IMR-90 (cell line): ENCODE data around the gene ARFGEF3. TPM values are rescaled to one million over a fixed set of nuclear protein-coding genes. Genes with fewer than 3 reads are reported as not detected.

Experiments
- ATAC-seq: fragments of 200-7000 bp; cut with Tn5 transposase; 2 replicates; pipeline ENCODE4 v1.9.1; 2020; ENCODE audit warnings: low read depth, mild to moderate bottlenecking, moderate library complexity
- BruUV-seq: library from RNA; stranded (reverse); fragments of 400-500 nt; replicated peaks from 2 replicates; lab custom pipeline; 2021; lab: Mats Ljungman, UMichigan
- CTCF ChIA-PET: fragments of 300-600 bp; formaldehyde crosslinking; extraction: SDS; loops from one replicate; lab custom pipeline; 2021; ENCODE audit warnings: antibody characterized with exemption; lab: Yijun Ruan, JAX
- POLR2A ChIA-PET: fragments of 300-600 bp; sonication (Branson Sonifier 250); formaldehyde crosslinking; loops from one replicate; lab custom pipeline; 2022; ENCODE audit warnings: antibody characterized with exemption; ENCODE audit not compliant: unreplicated experiment; lab: Charles Lee
- DNase-seq: peaks from one replicate; pipeline ENCODE4 v3.0.0; 2013
- H2AFZ ChIP-seq: replicated peaks from 2 replicates; pipeline ENCODE3; 2013; ENCODE audit warnings: low read length, mild to moderate bottlenecking; ENCODE audit not compliant: poor library complexity
- H2AK5ac ChIP-seq: 2 replicates; pipeline ENCODE4 v1.6.1; 2013; ENCODE audit warnings: low read depth, low read length, inconsistent platforms
- H2AK9ac ChIP-seq: replicated peaks from 2 replicates; pipeline ENCODE3; 2013; ENCODE audit warnings: mild to moderate bottlenecking, low read depth, low read length, moderate library complexity; ENCODE audit not compliant: poor library complexity
- H2BK120ac ChIP-seq: 2 replicates; pipeline ENCODE4 v1.6.1; 2013; ENCODE audit warnings: low read depth, low read length, inconsistent platforms
- H2BK15ac ChIP-seq: 3 replicates; pipeline ENCODE4 v1.6.1; 2013; ENCODE audit warnings: low read depth, low read length, inconsistent platforms
- H2BK20ac ChIP-seq: 2 replicates; pipeline ENCODE4 v1.6.1; 2013; ENCODE audit warnings: low read depth, mild to moderate bottlenecking, inconsistent platforms, low read length, moderate library complexity
- H2BK5ac ChIP-seq: 2 replicates; pipeline ENCODE4 v1.6.1; 2013; ENCODE audit warnings: mild to moderate bottlenecking, low read depth, low read length, inconsistent platforms; ENCODE audit not compliant: poor library complexity, severe bottlenecking
- H3K14ac ChIP-seq: replicated peaks from 2 replicates; pipeline ENCODE4 v1.6.1; 2013; ENCODE audit warnings: low read depth, low read length, inconsistent platforms
- H3K18ac ChIP-seq: 2 replicates; pipeline ENCODE4 v1.6.1; 2013; ENCODE audit warnings: low read depth, low read length, control low read depth
- H3K23ac ChIP-seq: 2 replicates; pipeline ENCODE4 v1.6.1; 2013; ENCODE audit warnings: low read depth, low read length, inconsistent platforms
- H3K27ac ChIP-seq: 2 replicates; pipeline ENCODE4 v1.5.1; 2013; ENCODE audit warnings: mild to moderate bottlenecking, control low read depth, low read length; ENCODE audit not compliant: insufficient read depth
- H3K27me3 ChIP-seq: 2 replicates; pipeline ENCODE4 v1.6.1; 2013; ENCODE audit warnings: low read length; ENCODE audit not compliant: control insufficient read depth, insufficient read depth
- H3K36me3 ChIP-seq: 2 replicates; pipeline ENCODE4 v1.6.1; 2013; ENCODE audit warnings: low read length, mixed read lengths; ENCODE audit not compliant: control insufficient read depth, insufficient read depth
- H3K4ac ChIP-seq: 2 replicates; pipeline ENCODE4 v1.6.1; 2013; ENCODE audit warnings: low read depth, low read length, inconsistent platforms
- H3K4me1 ChIP-seq: 2 replicates; pipeline ENCODE4 v1.6.1; 2013; ENCODE audit warnings: low read length, mixed read lengths; ENCODE audit not compliant: control insufficient read depth, insufficient read depth
- H3K4me2 ChIP-seq: 2 replicates; pipeline ENCODE4 v1.6.1; 2013; ENCODE audit warnings: low read depth, mild to moderate bottlenecking, control low read depth, low read length, moderate library complexity
- H3K4me3 ChIP-seq: 2 replicates; pipeline ENCODE4 v1.5.1; 2013; ENCODE audit warnings: low read depth, mild to moderate bottlenecking, control low read depth, low read length, moderate library complexity; ENCODE audit not compliant: insufficient read depth
- H3K56ac ChIP-seq: 2 replicates; pipeline ENCODE4 v1.6.1; 2013; ENCODE audit warnings: low read length, inconsistent platforms; ENCODE audit not compliant: insufficient read depth; ENCODE audit errors: extremely low read depth
- H3K79me1 ChIP-seq, 2 experiments: 2 replicates each; pipeline ENCODE4 v1.6.1; 2013; ENCODE audit warnings: low read length in 2 of 2, inconsistent platforms in 1 of 2, low read depth in 1 of 2
- H3K9ac ChIP-seq: 2 replicates; pipeline ENCODE4 v1.6.1; 2013; ENCODE audit warnings: low read depth, low read length, control low read depth
- H3K9me1 ChIP-seq: 2 replicates; pipeline ENCODE4 v1.6.1; 2013; ENCODE audit warnings: low read length, inconsistent platforms; ENCODE audit not compliant: insufficient read depth
- H3K9me3 ChIP-seq: 2 replicates; pipeline ENCODE4 v1.6.1; 2013; ENCODE audit warnings: low read length; ENCODE audit not compliant: control insufficient read depth, insufficient read depth
- H4K20me1 ChIP-seq: 2 replicates; pipeline ENCODE4 v1.6.1; 2013; ENCODE audit warnings: low read length, inconsistent platforms; ENCODE audit not compliant: insufficient read depth
- H4K5ac ChIP-seq: 2 replicates; pipeline ENCODE4 v1.6.1; 2013; ENCODE audit warnings: mild to moderate bottlenecking, low read depth, low read length, control low read depth
- H4K8ac ChIP-seq, 2 experiments: 2 replicates each; pipeline ENCODE4 v1.6.1; 2013; ENCODE audit warnings: low read depth in 2 of 2, low read length in 2 of 2, control low read depth in 1 of 2, inconsistent platforms in 1 of 2
- H4K91ac ChIP-seq: 2 replicates; pipeline ENCODE4 v1.6.1; 2013; ENCODE audit warnings: low read depth, low read length, inconsistent platforms; ENCODE audit not compliant: insufficient read depth
- BHLHE40 ChIP-seq: fragments of 150-350 bp; IDR thresholded peaks from 2 replicates; pipeline ENCODE4 v1.6.1; 2016; ENCODE audit warnings: mild to moderate bottlenecking, low read depth, low read length
- CEBPB ChIP-seq: IDR thresholded peaks from 2 replicates; pipeline ENCODE4 v1.6.1; 2012; ENCODE audit warnings: low read depth, low read length, improper control_type of control experiment
- CHD1 ChIP-seq: IDR thresholded peaks from 2 replicates; pipeline ENCODE4 v1.6.1; 2012; ENCODE audit warnings: low read depth, low read length, improper control_type of control experiment
- ELK1 ChIP-seq: fragments of 150-350 bp; IDR thresholded peaks from 2 replicates; pipeline ENCODE4 v1.6.1; 2016; ENCODE audit warnings: low read depth, mild to moderate bottlenecking, low read length, moderate library complexity, borderline replicate concordance
- FOS ChIP-seq: fragments of 150-350 bp; IDR thresholded peaks from 2 replicates; pipeline ENCODE4 v1.6.1; 2016; ENCODE audit warnings: low read depth, low read length
- MAFK ChIP-seq: IDR thresholded peaks from 2 replicates; pipeline ENCODE4 v1.6.1; 2012; ENCODE audit warnings: low read depth, low read length, improper control_type of control experiment
- MAZ ChIP-seq: IDR thresholded peaks from 2 replicates; pipeline ENCODE4 v1.6.1; 2012; ENCODE audit warnings: low read depth, mild to moderate bottlenecking, low read length, improper control_type of control experiment, moderate library complexity, borderline replicate concordance
- MXI1 ChIP-seq: IDR thresholded peaks from 2 replicates; pipeline ENCODE4 v1.6.1; 2012; ENCODE audit warnings: low read depth, mild to moderate bottlenecking, low read length, moderate library complexity, borderline replicate concordance
- NFE2L2 ChIP-seq: fragments of 150-350 bp; IDR thresholded peaks from 2 replicates; pipeline ENCODE4 v1.6.1; 2016; ENCODE audit warnings: low read depth, mild to moderate bottlenecking, low read length
- POLR2A ChIP-seq: IDR thresholded peaks from 2 replicates; pipeline ENCODE4 v1.6.1; 2012; ENCODE audit warnings: mild to moderate bottlenecking, low read depth, low read length
- RAD21 ChIP-seq: IDR thresholded peaks from 2 replicates; pipeline ENCODE4 v1.6.1; 2012; ENCODE audit warnings: low read length, improper control_type of control experiment
- RCOR1 ChIP-seq: IDR thresholded peaks from 2 replicates; pipeline ENCODE4 v1.6.1; 2012; ENCODE audit warnings: mild to moderate bottlenecking, low read length, improper control_type of control experiment; ENCODE audit not compliant: insufficient replicate concordance
- RFX5 ChIP-seq: IDR thresholded peaks from 2 replicates; pipeline ENCODE4 v1.8.0; 2012; ENCODE audit warnings: low read depth, mild to moderate bottlenecking, low read length, moderate library complexity
- SMC3 ChIP-seq: fragments of 150-350 bp; IDR thresholded peaks from 2 replicates; pipeline ENCODE4 v1.6.1; 2016; ENCODE audit warnings: low read depth, mild to moderate bottlenecking, antibody characterized with exemption, low read length, moderate library complexity
- WGBS, 2 experiments: methylation state at CpG; one replicate each; pipeline versions ENCODE4 v1.1.5 to v1.1.7; 2013; ENCODE audit warnings: missing lambda C conversion rate in 2 of 2; ENCODE audit not compliant: insufficient read length in 1 of 2; ENCODE audit errors: extremely low coverage in 2 of 2; 5-methylcytosine and 5-hydroxymethylcytosine counted together
- dilution Hi-C: fragments of 300-500 bp; cut with HindIII; formaldehyde crosslinking; loops from one replicate; pipeline ENCODE4 v1.14.3; 2018; ENCODE audit warnings: low sequenced_read_pairs; ENCODE audit not compliant: unreplicated experiment
- in situ Hi-C: fragments of 300-500 bp; cut with MboI; formaldehyde crosslinking; loops from 3 replicates; pipeline ENCODE4 v1.14.3; 2019; ENCODE audit warnings: low sequenced_read_pairs, inconsistent platforms, mixed read lengths
- intact Hi-C: fragments of 100-400 bp; cut with micrococcal nuclease; formaldehyde crosslinking; loops from 2 replicates; pipeline ENCODE4 v1.10.0; 2022
- polyA plus RNA-seq, 3 experiments: library from polyadenylated mRNA; depleted of rRNA; stranded (reverse); fragments of >200 nt; gene quantifications; 2 replicates each; pipeline ENCODE4 v1.2.3, GENCODE V29; 2012; ENCODE audit warnings: low replicate concordance in 1 of 3
- total RNA-seq: library from RNA; depleted of rRNA; stranded (reverse); fragments of >200 nt; gene quantifications from 2 replicates; pipeline ENCODE4 v1.2.3, GENCODE V29; 2012
- TF ChIP-seq, protein P1 (sequence below): fragments of 150-350 bp; IDR thresholded peaks from 2 replicates; pipeline ENCODE4 v1.6.1; 2017; ENCODE audit warnings: mild to moderate bottlenecking, antibody characterized with exemption, low read length, low read depth
- TF ChIP-seq, protein P2 (sequence below): conservative IDR thresholded peaks from 2 replicates; pipeline ENCODE4 v1.5.1; 2012; ENCODE audit warnings: mild to moderate bottlenecking, low read depth, low read length, improper control_type of control experiment

The ARFGEF3 gene
- total and polyA plus RNA-seq, 2 of the 4 experiments (the other 2 are of a cell fraction): under 0.01 to 0.02 TPM

- Histone ChIP-seq H4K20me1 (no peaks in the 10 kb centered on the region), H4K5ac (no peak overlapping the region), H2BK20ac (no peak overlapping the region), H2BK15ac (no peak overlapping the region), H2BK5ac (no peak overlapping the region), H3K4me2 (no peak overlapping the region), H3K56ac (no peak overlapping the region), H3K18ac (no peak overlapping the region), H3K9me1 (no peaks in the 10 kb centered on the region), H3K4ac (no peak overlapping the region), H3K79me1 (no peaks in the 10 kb centered on the region), H3K4me1 (no peaks in the 10 kb centered on the region), H3K9ac (no peak overlapping the region), H3K4me3 (no peak overlapping the region), H2AK5ac (no peak overlapping the region), H3K27ac (no peak overlapping the region), H4K8ac (no peak overlapping the region), H3K14ac (no peak overlapping the region), H3K36me3 (no peaks in the 10 kb centered on the region), H2AFZ (no peak overlapping the region), H3K27me3 (no peaks in the 10 kb centered on the region; the same call in 1 of the 2 replicates), H4K91ac (no peak overlapping the region), H2AK9ac (no peak overlapping the region), H2BK120ac (no peak overlapping the region), H3K9me3 (no peaks in the 10 kb centered on the region), H3K23ac (no peak overlapping the region)
- POLR2A ChIA-PET: no interaction called here
- BruUV-seq: no TSS peak
- intact Hi-C loops: no loop called here
- dilution Hi-C loops: no loop called here
- DNase-seq (no peak), ATAC-seq (no peak)
- WGBS, 2 experiments: 0% methylated on average over 1 of the region's 2 CpGs; no CpG with 5 or more reads in 1 of the 2 experiments
- TF ChIP-seq FOS: no peak
- no peak for TF ChIP-seq POLR2A
- TF ChIP-seq NFE2L2: no peak
- TF ChIP-seq, protein P1, sequence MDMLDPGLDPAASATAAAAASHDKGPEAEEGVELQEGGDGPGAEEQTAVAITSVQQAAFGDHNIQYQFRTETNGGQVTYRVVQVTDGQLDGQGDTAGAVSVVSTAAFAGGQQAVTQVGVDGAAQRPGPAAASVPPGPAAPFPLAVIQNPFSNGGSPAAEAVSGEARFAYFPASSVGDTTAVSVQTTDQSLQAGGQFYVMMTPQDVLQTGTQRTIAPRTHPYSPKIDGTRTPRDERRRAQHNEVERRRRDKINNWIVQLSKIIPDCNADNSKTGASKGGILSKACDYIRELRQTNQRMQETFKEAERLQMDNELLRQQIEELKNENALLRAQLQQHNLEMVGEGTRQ: no peak
- no peak for TF ChIP-seq ELK1
- no peak for TF ChIP-seq RAD21
- TF ChIP-seq, protein P2, sequence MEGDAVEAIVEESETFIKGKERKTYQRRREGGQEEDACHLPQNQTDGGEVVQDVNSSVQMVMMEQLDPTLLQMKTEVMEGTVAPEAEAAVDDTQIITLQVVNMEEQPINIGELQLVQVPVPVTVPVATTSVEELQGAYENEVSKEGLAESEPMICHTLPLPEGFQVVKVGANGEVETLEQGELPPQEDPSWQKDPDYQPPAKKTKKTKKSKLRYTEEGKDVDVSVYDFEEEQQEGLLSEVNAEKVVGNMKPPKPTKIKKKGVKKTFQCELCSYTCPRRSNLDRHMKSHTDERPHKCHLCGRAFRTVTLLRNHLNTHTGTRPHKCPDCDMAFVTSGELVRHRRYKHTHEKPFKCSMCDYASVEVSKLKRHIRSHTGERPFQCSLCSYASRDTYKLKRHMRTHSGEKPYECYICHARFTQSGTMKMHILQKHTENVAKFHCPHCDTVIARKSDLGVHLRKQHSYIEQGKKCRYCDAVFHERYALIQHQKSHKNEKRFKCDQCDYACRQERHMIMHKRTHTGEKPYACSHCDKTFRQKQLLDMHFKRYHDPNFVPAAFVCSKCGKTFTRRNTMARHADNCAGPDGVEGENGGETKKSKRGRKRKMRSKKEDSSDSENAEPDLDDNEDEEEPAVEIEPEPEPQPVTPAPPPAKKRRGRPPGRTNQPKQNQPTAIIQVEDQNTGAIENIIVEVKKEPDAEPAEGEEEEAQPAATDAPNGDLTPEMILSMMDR: no peak
- TF ChIP-seq RCOR1: no peak
- TF ChIP-seq CHD1: no peak
- no peak for TF ChIP-seq BHLHE40
- TF ChIP-seq CEBPB: no peak
- TF ChIP-seq MXI1: no peak
- TF ChIP-seq RFX5: no peak
- no peak for TF ChIP-seq MAZ
- TF ChIP-seq SMC3: no peak
- TF ChIP-seq MAFK: no peak
- CTCF ChIA-PET: no interaction called here
- in situ Hi-C loops: no loop called here
Measured at GRCh38 chr6:138203315-138203714, 41.6 kb downstream of the ARFGEF3 start.
